Dedifferentiated amniotic fluid mesenchymal stem cell (primary cell): ENCODE data around the gene BCL6.

Source experiments
- DNase-seq: peaks from one replicate; pipeline ENCODE4 v3.0.0-alpha.2; 2016; ENCODE audit errors: extremely low spot score

BCL6 gene

GRCh38 chr3:187745201-187746058 lies at the start of gene BCL6:
Gene BCL6, minus strand, starts transcription at chr3:187745468. Its CDS starts 11,775 bp downstream, at chr3:187733693.
- DNase-seq = peak; percentile 98

GRCh38 chr3:187794731-187795130 lies 49.5 kb upstream of the BCL6 start:
- no peak for DNase-seq

GRCh38 chr3:187793618-187794017 lies 48.4 kb upstream of the BCL6 start:
- no peak for DNase-seq

DNA sequence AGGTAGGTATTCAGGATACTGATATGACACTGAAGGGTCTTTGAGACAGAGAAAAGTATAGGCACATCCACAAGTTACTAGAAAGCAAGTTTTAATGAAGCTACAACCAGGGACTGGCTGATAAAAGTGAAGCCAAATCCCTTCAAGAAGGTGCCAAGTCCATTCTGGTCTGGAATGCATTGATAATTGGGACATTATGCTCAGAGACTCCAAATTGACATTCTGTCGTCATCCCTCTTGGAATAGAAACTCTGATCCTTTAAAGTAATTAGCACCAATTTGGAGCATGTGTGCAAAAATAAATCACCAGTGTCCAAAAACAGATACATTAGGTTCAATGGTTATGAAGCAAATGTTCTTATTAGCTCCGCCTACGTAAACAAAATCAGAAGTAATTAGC lies 47.3 kb upstream of the BCL6 start:
- no peak for DNase-seq

- no peak for DNase-seq
Measured at GRCh38 chr3:187789872-187790271, 44.6 kb upstream of the BCL6 start.

DNA sequence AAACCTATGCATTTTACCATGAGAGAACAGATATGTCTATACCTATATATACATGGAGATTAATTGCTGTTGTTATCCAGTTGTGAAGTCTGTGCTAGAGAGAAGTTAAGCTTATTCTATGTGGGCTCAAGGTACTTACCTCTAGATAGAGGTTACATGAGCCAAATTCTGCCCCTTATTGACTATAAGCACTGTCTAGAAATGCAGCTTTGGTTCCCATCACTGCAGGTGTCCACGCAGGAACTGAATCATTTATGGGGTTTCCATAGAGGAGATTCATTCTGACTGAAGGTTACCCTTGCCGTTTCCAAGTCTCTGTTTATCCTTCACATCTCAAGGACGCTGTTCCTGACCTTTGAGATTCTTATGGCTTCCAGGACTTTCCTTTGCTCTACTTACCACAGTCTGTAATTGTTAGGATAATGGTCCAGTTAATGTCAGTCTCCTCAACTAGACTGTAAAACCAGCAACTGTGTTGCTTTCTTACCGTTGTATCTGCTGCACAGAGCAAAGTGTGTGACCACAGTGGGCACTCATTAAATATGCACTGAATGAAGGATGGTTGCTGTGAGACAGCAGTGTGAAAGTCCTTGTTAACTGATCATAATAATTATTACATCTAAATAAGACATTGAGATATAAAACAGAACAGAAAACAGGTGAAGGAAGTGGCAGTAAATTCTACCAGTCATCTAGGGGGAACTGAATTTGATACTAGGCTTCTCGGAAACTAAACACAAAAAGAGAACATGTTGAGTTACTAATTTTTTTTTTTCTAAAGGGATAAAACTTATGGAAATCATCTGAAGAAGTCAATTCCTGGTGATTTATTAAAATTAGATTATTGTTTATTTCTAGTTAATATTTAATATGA lies 44.0 kb upstream of the BCL6 start:
- no peak for DNase-seq

GRCh38 chr3:187783098-187783497 lies 37.8 kb upstream of the BCL6 start:
- peak; percentile 74 for DNase-seq

DNA sequence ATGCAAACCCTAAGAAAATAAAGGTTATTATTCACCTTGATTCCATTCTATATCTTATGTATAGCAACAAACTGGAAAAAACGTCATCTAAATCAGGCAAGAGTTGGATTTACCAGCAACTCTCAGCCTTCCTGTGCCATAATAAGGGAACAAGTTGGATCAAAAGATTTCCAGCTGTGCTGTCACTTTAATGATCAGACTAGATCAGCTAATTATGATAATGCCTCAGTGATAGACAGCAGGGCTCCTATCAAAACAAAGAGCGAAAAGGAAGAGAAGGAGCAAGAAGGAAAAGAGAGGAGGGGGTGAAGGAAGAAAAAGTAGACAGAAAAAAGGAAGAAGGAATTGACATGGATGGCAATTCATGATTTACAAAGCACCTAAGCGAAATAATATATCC lies 36.7 kb upstream of the BCL6 start:
- DNase-seq = no peak

GRCh38 chr3:187781001-187781400 lies 35.7 kb upstream of the BCL6 start:
- no peak for DNase-seq

DNA sequence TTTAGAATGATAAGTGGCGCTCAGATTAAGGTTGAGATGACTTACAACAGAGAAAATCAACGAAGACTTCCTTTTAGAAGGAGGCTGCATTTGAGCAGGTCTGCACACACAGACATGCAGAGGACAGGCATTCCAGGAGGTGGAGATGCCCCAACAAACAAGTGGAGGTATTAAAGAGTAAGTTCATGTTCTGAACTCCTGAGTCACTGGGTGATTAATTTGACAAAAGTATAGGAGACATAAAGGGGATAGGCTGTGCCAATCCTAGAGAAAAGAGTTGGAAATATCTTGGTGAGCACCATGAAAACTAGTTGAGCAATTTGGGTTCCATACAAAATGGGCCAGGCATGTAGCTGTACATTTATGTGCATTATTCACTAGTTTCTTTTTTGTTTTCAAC lies 33.5 kb upstream of the BCL6 start:
- DNase-seq = no peak

DNA sequence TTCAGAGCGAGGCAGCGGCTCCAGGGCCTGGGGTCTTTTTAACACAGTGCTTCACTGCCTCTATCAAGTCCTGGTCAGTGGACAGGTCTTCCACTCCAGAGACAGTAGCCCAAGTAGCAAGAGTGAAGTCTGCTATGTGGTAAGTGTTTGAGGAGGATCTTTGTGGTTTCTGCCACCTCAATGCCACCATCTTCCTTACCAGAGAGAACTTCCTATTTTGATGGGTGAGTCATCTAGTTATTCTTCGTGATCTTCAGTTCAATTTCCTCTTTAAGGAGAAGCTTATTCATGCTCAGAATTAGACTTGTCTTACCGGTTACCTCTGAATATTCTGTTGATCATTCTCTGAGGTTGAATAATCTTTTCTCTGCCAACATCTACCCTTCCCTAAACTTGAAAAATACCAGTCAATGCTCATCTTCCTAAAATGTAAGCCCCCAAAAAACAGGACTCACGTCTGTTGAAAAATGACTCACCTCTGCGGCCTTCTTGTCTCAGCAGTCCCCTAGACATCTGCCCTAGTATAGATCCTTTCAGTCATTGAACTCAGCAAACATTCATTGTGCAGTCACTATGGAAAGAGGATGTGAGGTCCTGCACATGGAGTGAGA lies 32.2 kb upstream of the BCL6 start:
- no peak for DNase-seq

GRCh38 chr3:187775549-187775948 lies 30.3 kb upstream of the BCL6 start:
- no peak for DNase-seq

DNA sequence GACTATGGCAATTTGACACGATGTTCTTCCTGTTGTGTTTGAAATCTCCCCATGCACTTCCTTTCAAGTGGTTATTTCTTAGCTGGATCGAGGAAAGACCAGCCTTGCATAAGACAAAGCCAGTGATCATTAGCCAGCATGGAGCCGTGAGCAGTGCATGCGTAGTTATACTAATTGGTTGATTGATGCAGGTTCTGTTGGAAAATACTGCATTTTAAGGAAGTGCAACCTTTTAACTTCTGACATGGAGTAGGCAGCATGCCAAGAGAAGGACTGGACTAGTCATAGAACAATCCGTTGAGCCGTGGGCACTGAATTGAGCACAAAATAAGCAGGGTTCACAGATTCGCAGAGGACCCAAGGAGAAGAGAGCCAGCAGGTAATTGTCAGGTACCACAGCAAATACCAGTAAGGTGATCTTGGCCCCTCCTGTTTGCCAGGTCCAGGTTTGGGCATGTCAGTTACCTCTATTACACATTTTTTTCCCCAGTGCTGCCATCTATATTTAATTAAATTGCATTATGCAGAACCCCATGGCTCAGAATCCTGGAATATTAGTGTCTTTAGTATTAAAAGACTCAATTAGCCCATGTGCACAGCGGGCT lies 29.0 kb upstream of the BCL6 start:
- no peak for DNase-seq

DNA sequence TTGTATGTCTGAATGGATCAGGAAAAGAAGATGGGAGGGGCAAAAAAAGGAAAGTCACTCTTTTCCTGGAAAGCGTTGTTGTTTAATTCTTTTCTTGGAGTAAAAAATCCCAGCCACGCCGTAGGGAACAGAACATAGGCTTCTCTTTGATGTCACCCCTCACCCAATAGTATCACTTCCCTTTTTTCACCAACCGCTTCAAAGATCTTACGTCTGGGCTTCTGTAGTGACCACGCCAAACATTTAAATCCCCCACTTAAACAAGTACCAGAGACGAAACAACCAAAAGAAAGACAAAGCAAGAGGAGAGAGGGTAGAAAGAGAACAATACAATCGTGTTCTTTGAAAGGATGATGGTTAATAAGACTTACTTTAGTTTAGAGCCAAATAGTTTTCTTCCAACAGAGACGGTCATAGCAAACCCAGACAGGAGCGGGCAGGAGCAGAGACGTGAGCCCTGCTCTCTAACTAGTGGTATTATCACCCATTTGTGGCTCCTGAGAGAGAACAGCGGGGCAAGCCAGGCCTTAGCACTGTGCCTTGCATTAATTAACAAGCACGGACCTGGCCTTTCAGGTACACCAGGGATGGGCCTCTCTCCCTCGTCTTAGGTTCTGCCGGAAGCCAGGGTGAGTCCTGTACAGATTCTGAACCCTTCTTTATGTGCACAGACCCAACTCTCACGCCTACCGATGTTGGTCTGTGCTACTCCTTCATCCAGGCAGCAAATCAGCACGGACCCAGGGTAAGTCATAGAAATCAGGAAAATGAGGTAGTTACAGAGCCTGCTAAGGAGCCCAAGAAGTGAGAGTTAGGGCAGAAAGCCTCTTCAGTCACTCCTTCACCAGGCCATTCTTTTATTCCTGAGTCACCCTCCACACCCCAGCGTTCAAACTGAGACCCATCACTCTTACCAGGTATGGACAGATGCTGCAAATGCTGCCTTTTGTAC lies 28.2 kb upstream of the BCL6 start:
- DNase-seq = no peak

DNA sequence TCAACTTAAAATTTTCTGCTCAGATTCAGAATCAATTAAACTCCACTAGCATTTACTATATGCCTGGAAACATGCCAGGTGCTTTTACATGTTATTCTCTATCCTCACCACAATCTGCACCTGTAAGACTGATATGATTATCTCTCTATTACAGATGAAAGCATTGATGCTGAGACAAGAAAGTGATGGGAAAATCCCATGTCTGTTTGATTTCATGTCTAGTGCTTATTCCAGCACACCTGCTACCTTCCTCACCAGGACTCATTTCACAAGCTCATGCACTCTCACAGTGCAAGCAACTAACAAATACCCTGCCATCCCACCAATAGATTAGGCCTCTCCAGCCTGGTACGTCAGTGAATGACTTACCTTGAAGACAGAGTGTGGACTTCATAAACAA lies 25.0 kb upstream of the BCL6 start:
- no peak for DNase-seq

- DNase-seq = no peak
Measured at GRCh38 chr3:187769771-187770170, 24.5 kb upstream of the BCL6 start.

DNA sequence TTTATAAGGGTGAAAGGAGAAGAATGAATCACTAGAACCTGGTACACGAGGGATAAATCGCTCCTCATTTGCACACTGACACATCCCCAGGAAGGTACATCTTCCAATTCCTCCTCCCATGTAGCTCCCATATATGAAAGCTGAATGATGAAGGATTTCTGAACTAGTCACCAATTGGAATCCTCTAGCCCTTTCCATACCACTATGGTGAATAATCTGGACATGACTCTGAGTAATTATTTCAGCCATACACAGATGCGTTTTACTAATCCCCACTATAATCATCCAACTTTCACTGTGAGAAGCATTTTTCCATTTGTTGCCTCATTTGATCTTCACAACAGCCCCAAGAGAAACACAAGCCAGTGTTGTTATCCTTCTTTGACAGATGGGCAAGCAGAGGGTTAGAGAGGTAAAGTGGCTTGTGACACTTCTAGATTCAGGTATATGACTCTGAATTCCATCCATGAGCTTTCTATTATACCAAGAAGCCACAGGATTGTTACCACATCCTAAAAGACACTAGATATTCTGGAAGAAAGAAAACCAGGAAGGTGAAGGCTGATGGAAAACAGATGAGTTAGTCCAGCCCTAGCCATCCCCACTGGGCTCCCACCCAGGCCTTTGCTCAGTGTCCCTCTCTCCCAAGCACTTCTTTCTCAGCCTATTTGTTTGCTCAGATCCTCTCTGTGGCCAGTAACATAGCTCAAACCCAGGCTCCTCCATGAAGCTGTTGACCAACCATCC lies 22.2 kb upstream of the BCL6 start:
- peak; percentile 32 for DNase-seq

DNA sequence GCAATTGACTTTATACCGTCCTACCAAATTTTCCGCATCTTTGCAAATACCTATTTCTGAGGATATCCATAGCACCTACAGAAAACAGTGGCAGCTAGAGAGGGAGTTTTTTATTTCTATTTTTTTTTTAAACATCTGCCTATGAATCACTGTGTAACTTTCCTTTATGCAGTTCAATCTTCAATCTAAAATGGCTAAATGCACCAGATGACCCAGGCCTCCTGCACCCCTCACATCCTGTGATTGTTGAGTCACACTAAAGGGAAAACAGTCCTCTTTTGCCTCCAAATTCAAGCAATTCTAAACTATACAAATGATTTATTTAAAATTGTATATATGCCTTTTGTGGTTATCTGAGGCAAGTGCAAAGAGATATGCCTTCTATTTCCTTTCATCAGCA lies 20.1 kb upstream of the BCL6 start:
- no peak for DNase-seq

GRCh38 chr3:187763850-187764648 lies 18.8 kb upstream of the BCL6 start:
- no peak for DNase-seq
